ENCODE measurements around the gene ITGB6.

The ITGB6 gene

DNA sequence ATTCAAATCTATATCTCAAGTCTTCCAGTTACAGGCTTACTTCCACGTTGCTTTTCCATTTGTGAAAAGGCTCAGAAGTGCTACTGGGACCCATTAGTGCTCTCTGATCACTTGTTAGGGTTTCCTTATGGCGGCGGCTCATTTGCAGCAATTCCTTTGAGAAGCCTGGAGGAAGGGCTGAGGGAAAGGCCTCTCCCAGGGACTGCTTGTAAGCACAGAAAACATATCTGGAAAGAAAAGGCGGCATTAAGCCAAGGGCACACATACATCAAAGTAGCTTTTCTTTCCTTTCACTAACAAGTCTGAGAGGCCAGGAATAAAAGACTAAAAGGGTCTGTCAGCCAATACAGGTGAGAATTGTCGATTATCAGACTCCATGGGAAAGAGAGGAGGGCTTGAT lies 39.4 kb upstream of the ITGB6 start:
- no peak for ATAC-seq
- no peak for TF ChIP-seq SNAI2 (CRISPR knock-in tag; IDR thresholded peaks at IDR 0.05)
- TF ChIP-seq ESRRG (CRISPR knock-in tag; IDR thresholded peaks at IDR 0.05), result no peak
- no peak for TF ChIP-seq PATZ1 (CRISPR knock-in tag; IDR thresholded peaks at IDR 0.05; ENCODE audit: borderline replicate concordance)
- TF ChIP-seq BACH2 (CRISPR knock-in tag; IDR thresholded peaks at IDR 0.05; ENCODE audit: borderline replicate concordance), result no peak
- TF ChIP-seq, protein P1, sequence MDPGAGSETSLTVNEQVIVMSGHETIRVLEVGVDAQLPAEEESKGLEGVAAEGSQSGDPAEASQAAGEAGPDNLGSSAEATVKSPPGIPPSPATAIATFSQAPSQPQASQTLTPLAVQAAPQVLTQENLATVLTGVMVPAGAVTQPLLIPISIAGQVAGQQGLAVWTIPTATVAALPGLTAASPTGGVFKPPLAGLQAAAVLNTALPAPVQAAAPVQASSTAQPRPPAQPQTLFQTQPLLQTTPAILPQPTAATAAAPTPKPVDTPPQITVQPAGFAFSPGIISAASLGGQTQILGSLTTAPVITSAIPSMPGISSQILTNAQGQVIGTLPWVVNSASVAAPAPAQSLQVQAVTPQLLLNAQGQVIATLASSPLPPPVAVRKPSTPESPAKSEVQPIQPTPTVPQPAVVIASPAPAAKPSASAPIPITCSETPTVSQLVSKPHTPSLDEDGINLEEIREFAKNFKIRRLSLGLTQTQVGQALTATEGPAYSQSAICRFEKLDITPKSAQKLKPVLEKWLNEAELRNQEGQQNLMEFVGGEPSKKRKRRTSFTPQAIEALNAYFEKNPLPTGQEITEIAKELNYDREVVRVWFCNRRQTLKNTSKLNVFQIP (CRISPR knock-in tag; IDR thresholded peaks at IDR 0.05; ENCODE audit: borderline replicate concordance, low read depth), result no peak
- no peak for TF ChIP-seq CSRNP3 (CRISPR knock-in tag; IDR thresholded peaks at IDR 0.05)
- TF ChIP-seq TSHZ2 (CRISPR knock-in tag; IDR thresholded peaks at IDR 0.05), result no peak
- no peak for TF ChIP-seq CSDC2 (CRISPR knock-in tag; IDR thresholded peaks at IDR 0.05)

GRCh38 chr2:160238392-160238791 lies 38.3 kb upstream of the ITGB6 start:
- TF ChIP-seq PATZ1 (CRISPR knock-in tag; IDR thresholded peaks at IDR 0.05; ENCODE audit: borderline replicate concordance) (no peak), OSR1 (CRISPR knock-in tag; IDR thresholded peaks at IDR 0.05) (no peak), BACH2 (CRISPR knock-in tag; IDR thresholded peaks at IDR 0.05; ENCODE audit: borderline replicate concordance) (no peak), ZFP30 (CRISPR knock-in tag; IDR thresholded peaks at IDR 0.05) (no peak), ZNF8 (CRISPR knock-in tag; IDR thresholded peaks at IDR 0.05) (no peak), TCF4 (CRISPR knock-in tag; IDR thresholded peaks at IDR 0.05; ENCODE audit: borderline replicate concordance) (no peak), ZNF70 (CRISPR knock-in tag; IDR thresholded peaks at IDR 0.05) (no peak), TSHZ2 (CRISPR knock-in tag; IDR thresholded peaks at IDR 0.05) (no peak), TOX (CRISPR knock-in tag; IDR thresholded peaks at IDR 0.05; ENCODE audit: borderline replicate concordance) (no peak), RARB (CRISPR knock-in tag; IDR thresholded peaks at IDR 0.05) (no peak), ISL1 (CRISPR knock-in tag; IDR thresholded peaks at IDR 0.05) (no peak)
- TF ChIP-seq, protein P2, sequence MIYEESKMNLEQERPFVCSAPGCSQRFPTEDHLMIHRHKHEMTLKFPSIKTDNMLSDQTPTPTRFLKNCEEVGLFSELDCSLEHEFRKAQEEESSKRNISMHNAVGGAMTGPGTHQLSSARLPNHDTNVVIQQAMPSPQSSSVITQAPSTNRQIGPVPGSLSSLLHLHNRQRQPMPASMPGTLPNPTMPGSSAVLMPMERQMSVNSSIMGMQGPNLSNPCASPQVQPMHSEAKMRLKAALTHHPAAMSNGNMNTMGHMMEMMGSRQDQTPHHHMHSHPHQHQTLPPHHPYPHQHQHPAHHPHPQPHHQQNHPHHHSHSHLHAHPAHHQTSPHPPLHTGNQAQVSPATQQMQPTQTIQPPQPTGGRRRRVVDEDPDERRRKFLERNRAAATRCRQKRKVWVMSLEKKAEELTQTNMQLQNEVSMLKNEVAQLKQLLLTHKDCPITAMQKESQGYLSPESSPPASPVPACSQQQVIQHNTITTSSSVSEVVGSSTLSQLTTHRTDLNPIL (CRISPR knock-in tag; IDR thresholded peaks at IDR 0.05; ENCODE audit: low read depth), result no peak
- no peak for ATAC-seq
